Erythroblast (primary cell): ENCODE data around the gene RTP5.
"Not testable (repeated sequence)": the region's sequence is repeated elsewhere in the genome, so short reads cannot be mapped to it uniquely, and the experiment has no call there.

ENCODE experiments used
- DNase-seq, 2 experiments: peaks; one replicate each; lab custom pipeline; 2025; lab: John Stamatoyannopoulos, UW
- GATA1 ChIP-seq: IDR thresholded peaks from 2 replicates; pipeline ENCODE4 v1.6.1; 2011; ENCODE audit warnings: low read depth, mild to moderate bottlenecking, control low read depth, low read length, moderate library complexity
- POLR2A ChIP-seq: IDR thresholded peaks from 2 replicates; pipeline ENCODE4 v1.6.1; 2011; ENCODE audit warnings: mild to moderate bottlenecking, low read length

Gene RTP5

GRCh38 chr2:241869087-241869961 lies at the start of gene RTP5:
TSS of gene RTP5 (plus strand) at chr2:241869729. CDS start at chr2:241869757, 28 bp downstream.
- no peak for TF ChIP-seq GATA1
- no peak for TF ChIP-seq POLR2A
- no peak for DNase-seq

GRCh38 chr2:241819947-241820624 lies 49.4 kb upstream of the RTP5 start:
- not testable (repeated sequence) for DNase-seq

GRCh38 chr2:241820625-241821384 lies 48.7 kb upstream of the RTP5 start:
- TF ChIP-seq GATA1 (no peak), POLR2A (no peak)
- no peak for DNase-seq

- no peak for TF ChIP-seq GATA1
- no peak for TF ChIP-seq POLR2A
- no peak for DNase-seq
Observed at GRCh38 chr2:241821460-241822263, 47.9 kb upstream of the RTP5 start.

GRCh38 chr2:241822264-241822623 lies 47.3 kb upstream of the RTP5 start:
- no peak for DNase-seq
- TF ChIP-seq POLR2A, result no peak
- TF ChIP-seq GATA1, result no peak

GRCh38 chr2:241823531-241824437 lies 45.7 kb upstream of the RTP5 start:
- peak in 1 of 2 experiments; percentile 23 for DNase-seq

- DNase-seq, result no peak
- TF ChIP-seq GATA1, result no peak
- no peak for TF ChIP-seq POLR2A
Observed at GRCh38 chr2:241827394-241827793, 42.1 kb upstream of the RTP5 start.

GRCh38 chr2:241833101-241833663 lies 36.3 kb upstream of the RTP5 start:
- TF ChIP-seq POLR2A (no peak), GATA1 (no peak)
- no peak for DNase-seq

GRCh38 chr2:241833756-241834526 lies 35.6 kb upstream of the RTP5 start:
- not testable (repeated sequence) for DNase-seq

GRCh38 chr2:241834527-241835210 lies 34.9 kb upstream of the RTP5 start:
- TF ChIP-seq POLR2A, result no peak
- no peak for TF ChIP-seq GATA1
- DNase-seq, result no peak

- DNase-seq, result no peak
- TF ChIP-seq POLR2A, result no peak
Observed at GRCh38 chr2:241835611-241836010, 33.9 kb upstream of the RTP5 start.
